Measurements from ENCODE around the gene BCL2L1.

BCL2L1 gene

GRCh38 chr20:31708736-31709534 is 13.7 kb downstream of the BCL2L1 start:
- DNase-seq (ENCODE audit: low read depth in 2 of 2), result no peak

GRCh38 chr20:31707994-31708735 is 14.5 kb downstream of the BCL2L1 start:
- no peak for DNase-seq (ENCODE audit: low read depth in 2 of 2)

- DNase-seq (ENCODE audit: low read depth in 2 of 2), result no peak
Observed at GRCh38 chr20:31707258-31707615, 15.4 kb downstream of the BCL2L1 start.

GRCh38 chr20:31706607-31707257 is 15.9 kb downstream of the BCL2L1 start:
- DNase-seq (ENCODE audit: low read depth in 2 of 2), result no peak

- no peak for DNase-seq (ENCODE audit: low read depth in 2 of 2)
Observed at GRCh38 chr20:31705598-31706597, 16.8 kb downstream of the BCL2L1 start.

- DNase-seq (ENCODE audit: low read depth in 2 of 2), result no peak
Observed at GRCh38 chr20:31705191-31705590, 17.5 kb downstream of the BCL2L1 start.

- no peak for DNase-seq (ENCODE audit: low read depth in 2 of 2)
Observed at GRCh38 chr20:31704225-31705119, 18.2 kb downstream of the BCL2L1 start.

GRCh38 chr20:31701591-31701990 is 21.1 kb downstream of the BCL2L1 start:
- no peak for DNase-seq (ENCODE audit: low read depth in 2 of 2)

- DNase-seq (ENCODE audit: low read depth in 2 of 2), result no peak
Observed at GRCh38 chr20:31700747-31701146, 21.9 kb downstream of the BCL2L1 start.

- no peak for DNase-seq (ENCODE audit: low read depth in 2 of 2)
Observed at GRCh38 chr20:31699801-31700728, 22.6 kb downstream of the BCL2L1 start.

GRCh38 chr20:31698803-31699718 is 23.6 kb downstream of the BCL2L1 start:
- DNase-seq (ENCODE audit: low read depth in 2 of 2), result no peak

- no peak for DNase-seq (ENCODE audit: low read depth in 2 of 2)
Observed at GRCh38 chr20:31698243-31698802, 24.3 kb downstream of the BCL2L1 start.

GRCh38 chr20:31695849-31696804 is 26.5 kb downstream of the BCL2L1 start:
- no peak for DNase-seq (ENCODE audit: low read depth in 2 of 2)

GRCh38 chr20:31694842-31695593 is 27.6 kb downstream of the BCL2L1 start:
- no peak for DNase-seq (ENCODE audit: low read depth in 2 of 2)

GRCh38 chr20:31693987-31694661 is 28.5 kb downstream of the BCL2L1 start:
- DNase-seq (ENCODE audit: low read depth in 2 of 2), result no peak

All from stimulated activated CD4-positive, alpha-beta T cell treated with anti-CD3 and anti-CD28 coated beads, Interleukin-12 subunit alpha, Interleukin-12 subunit beta, amount 100 ng/mL, for 24 hours (primary cell).